ENCODE data around the gene ATP2A1.
"Not testable (repeated sequence)": the region's sequence is repeated elsewhere in the genome, so short reads cannot be mapped to it uniquely, and the experiment has no call there.

The ATP2A1 gene

DNA sequence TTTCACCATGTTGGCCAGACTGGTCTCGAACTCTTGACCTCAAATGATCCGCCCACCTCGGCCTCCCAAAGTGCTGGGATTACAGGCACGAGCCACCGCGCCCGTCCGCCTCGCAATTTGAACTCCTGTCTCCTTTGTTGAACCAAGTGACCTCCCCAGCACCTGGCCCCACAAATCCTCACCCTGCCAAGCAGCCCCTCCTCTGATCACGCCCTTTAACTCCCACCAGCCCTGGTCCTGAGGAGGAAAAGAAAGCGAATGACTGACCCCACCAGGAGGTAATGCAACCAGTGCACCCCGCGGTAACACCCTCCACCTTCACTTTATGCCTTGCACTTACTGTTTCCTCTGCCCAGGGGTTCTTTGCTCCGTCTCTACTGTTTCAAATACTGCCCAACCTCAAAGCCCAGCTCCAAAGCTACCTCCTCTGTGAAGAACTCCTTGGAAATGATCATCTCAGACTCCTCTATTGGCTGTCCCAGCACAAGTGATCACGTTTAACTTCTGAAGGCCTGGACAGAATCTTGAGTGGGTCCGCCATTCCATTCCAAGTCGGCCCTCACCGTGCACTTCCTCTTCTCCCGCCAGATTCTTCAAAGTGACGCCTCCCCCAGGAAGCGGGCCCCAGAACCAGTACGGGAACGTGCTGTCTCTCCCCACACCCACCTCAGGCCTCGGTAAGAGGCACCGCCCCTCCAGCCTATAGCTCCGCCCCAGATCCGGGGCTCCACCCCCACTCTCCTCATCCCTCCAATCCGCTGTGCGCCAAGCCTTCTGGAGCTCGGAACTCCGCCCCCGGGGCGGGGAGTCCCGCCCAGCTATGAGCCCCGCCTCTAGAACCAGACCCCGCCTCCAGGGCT lies 57.9 kb downstream of the ATP2A1 start:
- no peak for DNase-seq (ENCODE audit: low read depth)

DNA sequence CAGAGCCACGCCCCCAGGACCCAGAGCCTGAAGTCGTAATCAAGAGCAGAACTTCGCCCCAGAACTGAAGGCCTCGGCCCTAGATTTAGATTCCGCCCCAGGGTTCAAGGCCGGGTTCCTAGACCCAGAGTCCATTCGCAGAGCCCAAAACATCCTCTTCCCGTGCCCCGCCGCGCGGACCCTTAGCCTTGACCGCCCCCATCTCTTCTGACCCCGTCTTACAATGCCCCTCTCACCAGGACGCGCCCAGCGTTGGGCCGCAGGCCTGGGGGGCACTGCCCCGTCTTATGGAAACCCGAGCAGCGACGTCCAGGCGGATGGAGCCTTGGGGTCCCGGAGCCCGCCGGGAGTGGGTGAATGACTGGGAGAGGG lies 58.5 kb downstream of the ATP2A1 start:
- no peak for DNase-seq (ENCODE audit: low read depth)

DNA sequence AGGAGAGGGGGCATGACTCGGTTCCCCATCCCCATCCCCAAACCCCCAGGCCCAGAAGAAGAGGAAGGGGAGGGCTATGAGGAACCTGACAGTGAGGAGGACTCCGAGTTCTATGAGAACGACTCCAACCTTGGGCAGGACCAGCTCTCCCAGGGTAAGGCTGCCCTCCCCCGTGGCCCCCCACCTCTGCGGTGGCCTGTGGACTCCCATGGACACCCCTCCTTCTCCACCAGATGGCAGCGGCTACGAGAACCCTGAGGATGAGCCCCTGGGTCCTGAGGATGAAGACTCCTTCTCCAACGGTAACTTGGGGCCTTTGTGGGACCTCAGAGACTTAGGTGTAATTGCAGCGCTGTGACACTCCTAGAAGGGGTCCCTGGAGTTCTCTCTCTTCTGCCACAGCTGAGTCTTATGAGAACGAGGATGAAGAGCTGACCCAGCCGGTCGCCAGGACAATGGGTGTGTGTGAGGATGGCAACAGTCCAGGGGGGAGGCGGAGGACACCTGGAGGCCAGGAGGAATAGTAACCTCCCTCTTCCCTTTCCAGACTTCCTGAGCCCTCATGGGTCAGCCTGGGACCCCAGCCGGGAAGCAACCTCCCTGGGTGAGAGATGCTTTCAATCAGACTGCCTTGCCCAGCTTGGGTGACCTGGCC lies 59.1 kb downstream of the ATP2A1 start:
- no peak for DNase-seq (ENCODE audit: low read depth)

DNA sequence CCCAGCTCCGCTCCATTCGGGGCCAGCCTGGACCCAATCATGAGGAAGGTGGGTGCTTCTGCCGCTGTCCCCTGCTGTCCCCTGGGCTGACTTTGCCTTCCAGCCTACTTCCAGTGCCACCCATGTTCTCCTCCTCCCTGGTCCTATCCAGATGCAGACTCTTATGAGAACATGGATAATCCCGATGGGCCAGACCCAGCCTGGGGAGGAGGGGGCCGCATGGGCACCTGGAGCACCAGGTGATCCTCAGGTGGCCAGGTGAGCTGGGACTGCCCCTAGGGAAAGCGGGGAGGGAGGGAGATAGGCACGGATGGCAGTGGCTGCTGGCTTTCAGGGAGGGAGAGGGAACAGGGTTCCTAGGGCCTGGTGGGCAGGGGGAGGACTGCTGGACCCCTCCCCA lies 60.4 kb downstream of the ATP2A1 start:
- DNase-seq (ENCODE audit: low read depth), result no peak

DNA sequence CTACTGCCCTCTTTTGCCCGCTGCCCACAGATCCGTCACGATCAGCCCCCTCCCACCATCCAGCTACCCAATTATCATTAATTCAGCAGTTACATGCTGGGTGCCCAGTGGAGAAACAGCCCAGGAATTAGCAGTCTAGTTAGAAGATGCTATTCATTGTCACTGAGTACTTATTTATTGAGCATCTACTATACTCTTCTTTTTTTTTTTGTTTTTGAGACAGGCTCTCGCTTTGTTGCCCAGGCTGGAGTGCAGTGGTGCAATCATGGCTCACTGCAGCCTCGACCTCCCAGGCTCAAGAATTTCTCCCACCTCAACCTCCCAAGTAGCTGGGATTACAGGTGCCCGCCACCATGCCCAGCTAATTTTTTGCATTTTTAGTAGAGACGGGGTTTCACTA lies 61.5 kb downstream of the ATP2A1 start:
- DNase-seq (ENCODE audit: low read depth), result not testable (repeated sequence)

DNA sequence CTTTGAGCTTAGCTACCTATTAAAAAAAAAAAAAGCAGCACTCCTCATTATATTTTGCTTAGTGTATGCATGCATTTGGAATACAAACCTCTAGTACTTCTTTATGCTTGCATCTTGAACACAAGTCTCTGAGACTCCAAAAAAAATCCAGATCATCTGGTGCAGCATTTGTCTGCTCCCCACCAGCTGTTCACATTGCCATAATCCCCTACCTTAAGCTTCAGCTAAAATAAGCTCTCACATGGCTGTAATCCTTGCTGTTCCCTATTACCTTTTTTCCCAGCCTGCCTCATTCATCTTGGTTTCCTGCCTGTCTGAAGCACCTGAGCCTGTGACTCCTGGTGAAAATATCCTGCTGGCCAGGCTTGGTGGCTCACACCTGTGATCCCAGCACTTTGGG lies 65.0 kb downstream of the ATP2A1 start:
- DNase-seq (ENCODE audit: low read depth), result no peak

DNA sequence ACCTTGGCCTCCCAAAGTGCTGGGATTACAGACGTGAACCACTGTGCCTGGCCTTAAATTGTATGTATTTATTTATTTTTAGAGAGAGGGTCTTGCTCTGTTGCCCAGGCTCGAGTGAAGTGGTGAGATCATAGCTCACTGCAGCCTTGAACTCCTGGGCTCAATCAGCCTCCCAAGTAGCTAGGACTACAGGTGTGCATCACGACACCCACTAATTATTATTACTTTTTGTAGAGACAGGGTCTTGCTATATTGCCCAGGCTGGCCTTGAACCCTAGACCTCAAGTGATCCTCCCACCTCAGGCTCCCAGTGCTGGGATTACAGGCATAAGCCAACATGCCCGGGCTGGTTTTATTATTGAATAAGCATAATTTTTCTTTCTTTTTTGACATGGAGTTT lies 68.4 kb downstream of the ATP2A1 start:
- no peak for DNase-seq (ENCODE audit: low read depth)

DNA sequence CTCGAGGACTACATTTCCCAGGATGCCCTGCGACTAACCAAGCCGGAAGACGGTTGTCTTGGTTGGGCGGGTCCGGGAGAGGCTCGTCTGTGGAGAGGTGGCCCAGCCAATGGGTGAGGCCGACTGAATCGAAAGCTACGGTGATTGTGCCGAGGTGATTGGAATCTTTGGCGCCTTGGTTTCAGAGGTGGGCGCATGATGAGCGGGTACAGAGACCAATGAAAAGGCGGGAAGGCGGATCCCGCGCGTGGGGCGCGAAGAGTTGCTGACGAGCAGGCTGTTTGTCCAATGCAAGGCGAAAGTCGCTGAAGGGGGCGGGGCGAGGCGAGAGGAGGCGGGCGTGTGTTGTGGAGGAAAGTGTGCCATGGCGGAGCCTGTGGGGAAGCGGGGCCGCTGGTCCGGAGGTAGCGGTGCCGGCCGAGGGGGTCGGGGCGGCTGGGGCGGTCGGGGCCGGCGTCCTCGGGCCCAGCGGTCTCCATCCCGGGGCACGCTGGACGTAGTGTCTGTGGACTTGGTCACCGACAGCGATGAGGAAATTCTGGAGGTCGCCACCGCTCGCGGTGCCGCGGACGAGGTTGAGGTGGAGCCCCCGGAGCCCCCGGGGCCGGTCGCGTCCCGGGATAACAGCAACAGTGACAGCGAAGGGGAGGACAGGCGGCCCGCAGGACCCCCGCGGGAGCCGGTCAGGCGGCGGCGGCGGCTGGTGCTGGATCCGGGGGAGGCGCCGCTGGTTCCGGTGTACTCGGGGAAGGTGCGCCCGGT lies 72.5 kb downstream of the ATP2A1 start, which contains the start of gene NFATC2IP:
NFATC2IP (plus strand) TSS at position 290 of the 762 bp plus-strand sequence; CDS start at position 365, 75 bp downstream.
- DNase-seq (ENCODE audit: low read depth), result peak; percentile 99

DNA sequence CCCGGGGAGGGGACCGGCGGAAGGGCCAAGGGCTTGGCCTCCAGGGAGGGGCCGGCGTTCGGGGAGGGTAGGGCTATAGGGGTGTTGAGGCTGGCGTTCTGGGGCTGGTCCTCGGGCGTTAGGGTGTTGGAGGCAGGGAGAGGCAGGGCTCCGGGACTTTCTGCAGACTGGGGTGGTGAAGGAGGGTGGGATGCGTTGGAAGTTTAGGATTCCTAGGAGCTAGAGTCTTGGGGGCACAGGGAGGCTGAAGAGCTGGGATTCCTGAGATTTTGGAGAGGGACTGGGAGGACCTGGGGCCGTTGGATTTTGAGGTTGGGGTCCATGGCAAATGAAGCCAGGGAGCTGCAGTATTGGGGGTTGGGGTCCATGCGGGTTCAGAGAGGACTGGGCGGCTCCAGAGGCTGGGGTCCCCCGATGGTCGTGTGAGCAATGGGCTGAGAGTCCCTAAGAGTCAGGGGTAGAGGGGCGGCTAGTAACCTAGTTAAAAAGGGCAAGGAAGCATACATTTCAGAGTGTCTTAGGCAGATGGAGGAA lies 73.2 kb downstream of the ATP2A1 start:
- no peak for DNase-seq (ENCODE audit: low read depth)

Data from GM04503 (cell line).